Lower leg skin (tissue), 3 donors: Measurements from ENCODE around the gene CNPY1.

Experiments
- POLR2A ChIP-seq, 2 donors: fragments of 450-650 bp; IDR thresholded peaks; one replicate each; pipeline ENCODE4 v1.6.1; 2016 to 2017; ENCODE audit warnings: antibody characterized with exemption in 2 of 2, mild to moderate bottlenecking in 1 of 2, moderate library complexity in 1 of 2
- TF ChIP-seq, protein P1 (sequence below), 3 donors: fragments of 450-650 bp; IDR thresholded peaks; one replicate each; pipeline ENCODE4 v1.5.1; 2016; ENCODE audit warnings: antibody characterized with exemption in 3 of 3, mild to moderate bottlenecking in 3 of 3, moderate library complexity in 2 of 3

DNA sequence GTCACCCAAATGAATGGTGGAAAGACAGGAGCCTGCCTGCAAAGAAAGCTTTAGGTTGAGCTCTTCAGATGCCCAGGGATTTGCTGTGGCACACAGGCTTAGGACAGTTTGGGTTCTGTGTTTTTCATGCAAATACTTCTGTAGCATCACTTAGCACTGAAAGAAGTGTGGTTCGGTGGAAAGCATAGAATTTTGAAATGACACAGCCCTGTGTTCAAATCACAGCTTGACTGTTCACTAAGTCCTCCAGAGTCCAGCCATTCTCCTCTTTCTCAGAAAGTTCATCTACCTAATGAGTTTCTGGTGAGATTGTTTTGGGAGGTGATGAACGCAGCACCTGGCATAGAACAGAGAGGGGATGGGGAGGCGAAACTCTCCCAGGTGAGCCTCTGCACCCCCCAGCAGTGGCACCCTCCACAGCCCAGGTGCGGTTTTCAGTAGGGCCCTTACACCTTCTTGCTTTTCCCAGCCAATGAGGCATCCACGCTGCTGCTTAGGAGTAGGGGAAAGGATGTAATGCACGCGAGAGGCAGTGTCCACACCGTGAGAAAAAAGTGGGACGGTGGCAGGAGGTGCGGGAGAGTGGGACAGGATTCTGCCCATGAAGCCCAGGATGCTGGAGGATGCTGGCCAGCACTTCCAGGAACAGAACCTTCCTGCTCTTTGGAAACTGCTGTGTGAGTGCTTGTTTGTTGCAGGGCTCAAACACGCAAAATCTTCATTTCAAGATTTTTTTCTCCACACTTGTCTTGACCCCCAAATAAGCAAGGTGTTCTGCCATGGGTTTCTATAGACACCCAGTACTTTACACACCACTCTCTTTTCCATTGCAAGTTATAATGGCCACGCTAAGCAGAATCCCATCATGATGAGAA, 76.8 kb downstream of the CNPY1 start:
- TF ChIP-seq, protein P1, sequence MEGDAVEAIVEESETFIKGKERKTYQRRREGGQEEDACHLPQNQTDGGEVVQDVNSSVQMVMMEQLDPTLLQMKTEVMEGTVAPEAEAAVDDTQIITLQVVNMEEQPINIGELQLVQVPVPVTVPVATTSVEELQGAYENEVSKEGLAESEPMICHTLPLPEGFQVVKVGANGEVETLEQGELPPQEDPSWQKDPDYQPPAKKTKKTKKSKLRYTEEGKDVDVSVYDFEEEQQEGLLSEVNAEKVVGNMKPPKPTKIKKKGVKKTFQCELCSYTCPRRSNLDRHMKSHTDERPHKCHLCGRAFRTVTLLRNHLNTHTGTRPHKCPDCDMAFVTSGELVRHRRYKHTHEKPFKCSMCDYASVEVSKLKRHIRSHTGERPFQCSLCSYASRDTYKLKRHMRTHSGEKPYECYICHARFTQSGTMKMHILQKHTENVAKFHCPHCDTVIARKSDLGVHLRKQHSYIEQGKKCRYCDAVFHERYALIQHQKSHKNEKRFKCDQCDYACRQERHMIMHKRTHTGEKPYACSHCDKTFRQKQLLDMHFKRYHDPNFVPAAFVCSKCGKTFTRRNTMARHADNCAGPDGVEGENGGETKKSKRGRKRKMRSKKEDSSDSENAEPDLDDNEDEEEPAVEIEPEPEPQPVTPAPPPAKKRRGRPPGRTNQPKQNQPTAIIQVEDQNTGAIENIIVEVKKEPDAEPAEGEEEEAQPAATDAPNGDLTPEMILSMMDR (IDR thresholded peaks at IDR 0.05) = no peak
- no peak for TF ChIP-seq POLR2A (IDR thresholded peaks at IDR 0.05)
